ENCODE results near the gene ACOT7.

The ACOT7 gene

GRCh38 chr1:6424619-6425593 lies 31.3 kb upstream of the ACOT7 start, which contains the start of gene ESPN:
Gene ESPN (plus strand): TSS chr1:6424776. CDS start chr1:6424956, 180 bp downstream.
- no peak for TF ChIP-seq CTCF (IDR thresholded peaks at IDR 0.05)
- H3K27ac ChIP-seq, result no peak within 1 kb of the TSS
- H3K9me3 ChIP-seq, result no peaks in the 10 kb centered on the region
- H3K4me1 ChIP-seq (ENCODE audit: control insufficient read depth in 1 of 2, insufficient read depth in 1 of 2, low read depth in 1 of 2, low read length in 1 of 2), result peaks cover 0 to 5% of the 10 kb centered on the region in 2 experiments
- H3K4me3 ChIP-seq (ENCODE audit: low read depth in 1 of 2, low read length in 1 of 2), result no peak within 1 kb of the TSS
- no peaks in the 10 kb centered on the region for H3K36me3 ChIP-seq
- peaks cover 100% of the 10 kb centered on the region for H3K27me3 ChIP-seq

- H3K27me3 ChIP-seq, result peaks cover 100% of the 10 kb centered on the region
- no peaks in the 10 kb centered on the region for H3K9me3 ChIP-seq
- H3K36me3 ChIP-seq, result no peaks in the 10 kb centered on the region
- no peak overlapping the region for H3K27ac ChIP-seq
- peaks cover 0 to 5% of the 10 kb centered on the region in 2 experiments for H3K4me1 ChIP-seq (ENCODE audit: control insufficient read depth in 1 of 2, insufficient read depth in 1 of 2, low read depth in 1 of 2, low read length in 1 of 2)
- no peak for TF ChIP-seq CTCF (IDR thresholded peaks at IDR 0.05)
- no peak overlapping the region for H3K4me3 ChIP-seq (ENCODE audit: low read depth in 1 of 2, low read length in 1 of 2)
These were observed 30.5 kb upstream of the ACOT7 start for GRCh38 chr1:6424000-6424565.

- no peaks in the 10 kb centered on the region for H3K9me3 ChIP-seq
- no peak for TF ChIP-seq CTCF (IDR thresholded peaks at IDR 0.05)
- no peak overlapping the region for H3K27ac ChIP-seq
- no peak overlapping the region for H3K4me3 ChIP-seq (ENCODE audit: low read depth in 1 of 2, low read length in 1 of 2)
- H3K36me3 ChIP-seq, result no peaks in the 10 kb centered on the region
- peaks cover 0 to 5% of the 10 kb centered on the region in 2 experiments for H3K4me1 ChIP-seq (ENCODE audit: control insufficient read depth in 1 of 2, insufficient read depth in 1 of 2, low read depth in 1 of 2, low read length in 1 of 2)
- H3K27me3 ChIP-seq, result peaks cover 100% of the 10 kb centered on the region
These were observed 29.9 kb upstream of the ACOT7 start for GRCh38 chr1:6423321-6423999.

GRCh38 chr1:6421266-6421665 lies 27.7 kb upstream of the ACOT7 start:
- Histone ChIP-seq H3K9me3 (no peaks in the 10 kb centered on the region), H3K27me3 (peaks cover 100% of the 10 kb centered on the region), H3K4me1 (ENCODE audit: control insufficient read depth in 1 of 2, insufficient read depth in 1 of 2, low read depth in 1 of 2, low read length in 1 of 2) (peaks cover 0 to 5% of the 10 kb centered on the region in 2 experiments)

More at GRCh38 chr1:6421266-6421665, 27.7 kb upstream of the ACOT7 start:
- Histone ChIP-seq H3K4me3 (ENCODE audit: low read depth in 1 of 2, low read length in 1 of 2) (no peak overlapping the region), H3K36me3 (no peaks in the 10 kb centered on the region), H3K27ac (no peak overlapping the region)
- no peak for TF ChIP-seq CTCF (IDR thresholded peaks at IDR 0.05)
